Mucosa of rectum (tissue), 2 donors: ENCODE measurements around the gene ITPR1.
"Not testable (repeated sequence)": the region's sequence is repeated elsewhere in the genome, so short reads cannot be mapped to it uniquely, and the experiment has no call there.

Experiments
- H3K27ac ChIP-seq, 2 donors: one replicate each; pipeline ENCODE4 v1.7.0; 2013; ENCODE audit warnings: inconsistent platforms in 2 of 2, low read depth in 2 of 2, low read length in 2 of 2
- H3K27me3 ChIP-seq, 2 donors: one replicate each; pipeline ENCODE4 v1.7.0; 2013; ENCODE audit warnings: low read length in 2 of 2; ENCODE audit not compliant: control insufficient read depth in 2 of 2, insufficient read depth in 2 of 2
- H3K36me3 ChIP-seq, 2 donors: one replicate each; pipeline ENCODE4 v1.7.0; 2013; ENCODE audit warnings: low read length in 2 of 2; ENCODE audit not compliant: control insufficient read depth in 2 of 2, insufficient read depth in 2 of 2
- H3K4me1 ChIP-seq, 2 donors: one replicate each; pipeline ENCODE4 v1.7.0; 2013; ENCODE audit warnings: low read length in 2 of 2, mild to moderate bottlenecking in 1 of 2; ENCODE audit not compliant: control insufficient read depth in 2 of 2, insufficient read depth in 2 of 2
- H3K4me3 ChIP-seq, 2 donors: one replicate each; pipeline ENCODE4 v1.7.0; 2013; ENCODE audit warnings: low read length in 2 of 2
- H3K9ac ChIP-seq, 2 donors: one replicate each; pipeline ENCODE4 v1.7.0; 2013; ENCODE audit warnings: low read length in 2 of 2, low read depth in 1 of 2, mild to moderate bottlenecking in 1 of 2
- H3K9me3 ChIP-seq, 2 donors: one replicate each; pipeline ENCODE4 v1.7.0; 2013; ENCODE audit warnings: low read length in 2 of 2; ENCODE audit not compliant: control insufficient read depth in 2 of 2
- donor health status: healthy.
- donor health status: Normal muscosa, but diverticular disease.

The ITPR1 gene

DNA sequence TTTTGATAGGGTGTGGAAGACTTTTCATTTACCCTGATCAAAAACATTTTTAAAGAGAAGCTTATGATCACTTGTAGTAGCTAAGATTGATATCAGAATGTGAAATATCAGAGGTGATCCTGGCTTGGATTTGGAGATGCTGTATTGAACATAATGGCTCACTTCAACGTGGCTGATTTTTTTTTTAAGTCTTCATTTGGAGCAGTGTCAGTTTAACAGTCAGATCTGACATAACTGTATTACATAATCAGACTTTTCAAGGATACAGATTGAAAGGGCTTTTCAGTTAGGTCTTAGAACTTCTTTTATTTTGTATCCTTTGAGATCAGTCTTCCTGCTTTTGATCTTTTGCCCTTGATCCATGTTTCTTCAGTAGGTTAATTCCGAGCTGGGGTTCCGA is 98.5 kb downstream of the ITPR1 start:
- H3K27ac ChIP-seq = no peak overlapping the region
- H3K9ac ChIP-seq = no peak overlapping the region
- H3K27me3 ChIP-seq = no peaks in the 10 kb centered on the region
- peaks cover 0 to 3% of the 10 kb centered on the region in 2 donors for H3K4me1 ChIP-seq
- H3K9me3 ChIP-seq = no peaks in the 10 kb centered on the region
- no peak overlapping the region for H3K4me3 ChIP-seq
- H3K36me3 ChIP-seq = no peaks in the 10 kb centered on the region

DNA sequence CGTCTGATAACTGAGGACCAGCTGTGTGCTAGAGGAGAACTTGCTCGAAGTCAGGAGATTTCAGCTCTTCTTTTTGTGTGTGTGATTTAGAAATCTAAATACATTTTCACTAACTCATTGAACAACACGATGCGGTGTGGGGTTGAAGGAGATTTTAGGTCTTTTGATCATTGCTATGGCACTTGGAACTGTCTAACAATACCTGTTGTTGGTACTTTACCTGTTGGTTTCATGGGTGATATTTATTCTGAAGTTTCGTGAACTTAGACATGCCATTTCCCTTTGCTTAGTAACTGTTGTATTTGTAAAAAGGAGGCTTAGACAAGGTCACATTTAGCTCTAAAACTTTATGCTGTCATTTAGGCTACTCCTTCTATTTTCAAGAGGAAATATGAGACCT is 99.9 kb downstream of the ITPR1 start:
- no peak overlapping the region for H3K4me3 ChIP-seq
- H3K27me3 ChIP-seq = no peaks in the 10 kb centered on the region
- H3K4me1 ChIP-seq = peaks cover 0 to 3% of the 10 kb centered on the region in 2 donors
- H3K9ac ChIP-seq = no peak overlapping the region
- no peak overlapping the region for H3K27ac ChIP-seq
- no peaks in the 10 kb centered on the region for H3K9me3 ChIP-seq
- no peaks in the 10 kb centered on the region for H3K36me3 ChIP-seq

DNA sequence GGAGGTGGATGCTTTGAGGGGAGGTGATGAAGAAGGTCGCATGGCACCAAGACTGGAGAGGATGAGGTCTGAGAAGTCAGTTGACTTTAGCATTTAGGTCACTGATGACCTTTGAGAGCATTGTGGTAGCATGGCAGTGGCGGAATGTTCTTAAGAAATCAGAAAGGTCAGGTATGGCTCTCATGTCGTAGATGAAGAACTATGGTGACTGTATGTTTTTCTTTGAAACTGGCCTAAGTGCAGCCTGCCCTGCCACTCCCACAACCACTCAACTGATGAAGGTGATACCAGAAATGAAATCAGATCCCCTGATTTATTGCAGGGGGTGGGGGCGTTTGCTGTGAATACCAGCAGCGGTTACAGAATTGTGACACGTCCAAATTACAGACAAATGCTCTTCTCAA is 102.6 kb downstream of the ITPR1 start:
- H3K4me3 ChIP-seq = no peak overlapping the region
- no peaks in the 10 kb centered on the region for H3K27me3 ChIP-seq
- no peaks in the 10 kb centered on the region for H3K4me1 ChIP-seq
- H3K9me3 ChIP-seq = no peaks in the 10 kb centered on the region
- H3K9ac ChIP-seq = no peak overlapping the region
- H3K27ac ChIP-seq = no peak overlapping the region
- H3K36me3 ChIP-seq = no peaks in the 10 kb centered on the region

DNA sequence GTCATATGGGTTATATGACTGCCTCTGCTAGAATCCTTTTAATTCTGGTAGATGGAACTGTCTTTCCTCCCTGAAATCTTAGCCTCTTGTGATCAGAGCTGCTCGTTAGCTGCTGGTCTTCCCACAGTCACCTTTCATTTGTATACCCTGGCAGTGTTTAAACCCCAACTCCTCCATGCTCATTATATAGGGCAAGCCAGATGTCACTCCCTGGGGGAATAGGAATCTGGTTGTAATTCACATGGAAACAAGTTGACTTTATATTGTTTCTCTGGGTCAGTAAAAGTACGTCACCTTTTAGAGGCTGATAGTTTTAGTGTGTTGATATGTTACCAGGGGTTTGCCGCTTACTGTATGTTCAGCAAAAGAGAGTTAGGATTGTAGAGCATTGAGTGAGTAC is 103.5 kb downstream of the ITPR1 start:
- H3K9ac ChIP-seq = no peak overlapping the region
- H3K27ac ChIP-seq = no peak overlapping the region
- no peak overlapping the region for H3K4me3 ChIP-seq
- no peaks in the 10 kb centered on the region for H3K36me3 ChIP-seq
- no peaks in the 10 kb centered on the region for H3K4me1 ChIP-seq
- no peaks in the 10 kb centered on the region for H3K27me3 ChIP-seq
- H3K9me3 ChIP-seq = no peaks in the 10 kb centered on the region

DNA sequence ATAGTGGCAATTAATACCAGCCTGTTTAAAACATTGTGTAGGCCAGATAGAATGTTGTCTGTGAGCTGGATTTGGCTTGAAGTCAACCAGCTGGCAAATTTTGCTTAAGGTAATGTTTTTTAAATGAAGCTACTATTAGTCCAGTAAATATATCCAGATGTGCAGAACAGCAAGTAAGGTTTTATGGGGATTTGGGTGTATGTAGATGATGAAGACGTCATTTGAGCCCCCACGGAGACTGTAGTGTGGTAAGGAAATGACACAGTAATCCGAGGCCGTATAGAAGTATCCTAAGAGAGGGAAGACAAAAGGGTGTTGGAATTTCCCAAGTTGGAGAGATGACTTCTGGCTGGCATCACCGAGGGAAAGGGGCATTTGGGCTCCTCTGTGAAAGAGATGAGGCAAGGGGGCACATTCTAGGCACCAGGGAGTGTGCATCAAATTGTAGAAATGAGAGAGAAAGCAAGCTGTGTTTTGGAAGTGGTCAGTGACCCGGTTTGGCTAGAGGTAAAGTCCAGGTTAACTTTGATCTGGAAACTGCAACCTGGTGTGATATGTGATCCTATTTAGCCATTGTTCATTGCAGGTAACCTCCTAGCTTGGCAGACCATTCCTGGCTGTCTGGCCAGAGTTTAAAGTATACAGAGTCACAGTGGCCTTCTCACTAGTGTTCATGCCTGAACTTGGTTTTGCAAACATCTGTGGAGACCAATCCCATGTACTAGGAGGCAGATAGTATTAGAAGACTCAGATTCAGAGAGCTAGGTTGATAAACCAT is 104.2 kb downstream of the ITPR1 start:
- Histone ChIP-seq H3K4me3 (no peak overlapping the region), H3K36me3 (no peaks in the 10 kb centered on the region), H3K4me1 (no peaks in the 10 kb centered on the region), H3K27me3 (no peaks in the 10 kb centered on the region), H3K9me3 (no peaks in the 10 kb centered on the region), H3K9ac (no peak overlapping the region), H3K27ac (no peak overlapping the region)

DNA sequence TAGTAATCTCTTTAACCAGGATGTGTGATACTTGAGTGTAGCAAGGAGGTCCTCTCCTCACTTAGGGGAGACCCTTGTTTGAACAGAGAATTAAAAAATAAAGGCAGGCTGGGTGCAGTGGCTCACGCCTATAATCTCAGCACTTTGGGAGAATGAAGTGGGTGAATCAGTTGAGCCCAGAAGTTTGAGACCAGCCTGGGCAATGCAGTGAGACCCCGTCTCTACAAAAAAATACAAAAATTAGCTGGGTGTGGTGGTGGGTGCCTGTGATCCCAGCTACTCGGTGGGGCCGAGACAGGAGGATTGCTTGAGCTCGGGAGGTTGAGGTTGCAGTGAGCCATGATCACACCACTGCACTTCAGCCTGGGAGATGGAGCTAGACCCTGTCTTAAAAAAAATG is 105.1 kb downstream of the ITPR1 start:
- not testable (repeated sequence) for H3K27me3 ChIP-seq, H3K4me1 ChIP-seq, H3K27ac ChIP-seq, H3K36me3 ChIP-seq, H3K4me3 ChIP-seq, H3K9me3 ChIP-seq, H3K9ac ChIP-seq

DNA sequence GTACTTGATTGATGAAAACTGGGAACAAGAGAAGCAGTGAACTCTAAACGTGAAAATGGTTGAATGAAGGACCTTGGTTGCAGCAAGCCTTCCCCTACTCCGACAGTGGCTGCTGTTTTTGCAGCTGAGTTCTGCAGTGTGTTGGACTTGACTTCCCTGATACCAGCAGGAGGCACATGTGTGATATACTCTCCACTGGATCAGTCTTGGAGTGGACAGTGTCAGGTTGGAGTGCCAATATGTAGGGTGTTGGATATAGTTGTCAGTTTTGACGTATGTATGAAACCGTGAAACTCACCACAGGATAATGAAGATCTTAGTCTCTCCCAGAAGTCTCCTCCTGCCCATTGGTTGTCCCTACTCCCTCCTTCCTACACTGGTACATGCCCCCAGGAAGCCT is 106.5 kb downstream of the ITPR1 start:
- Histone ChIP-seq H3K9me3 (no peaks in the 10 kb centered on the region), H3K27ac (no peak overlapping the region), H3K4me3 (no peak overlapping the region), H3K4me1 (no peaks in the 10 kb centered on the region), H3K27me3 (no peaks in the 10 kb centered on the region), H3K9ac (no peak overlapping the region), H3K36me3 (no peaks in the 10 kb centered on the region)

DNA sequence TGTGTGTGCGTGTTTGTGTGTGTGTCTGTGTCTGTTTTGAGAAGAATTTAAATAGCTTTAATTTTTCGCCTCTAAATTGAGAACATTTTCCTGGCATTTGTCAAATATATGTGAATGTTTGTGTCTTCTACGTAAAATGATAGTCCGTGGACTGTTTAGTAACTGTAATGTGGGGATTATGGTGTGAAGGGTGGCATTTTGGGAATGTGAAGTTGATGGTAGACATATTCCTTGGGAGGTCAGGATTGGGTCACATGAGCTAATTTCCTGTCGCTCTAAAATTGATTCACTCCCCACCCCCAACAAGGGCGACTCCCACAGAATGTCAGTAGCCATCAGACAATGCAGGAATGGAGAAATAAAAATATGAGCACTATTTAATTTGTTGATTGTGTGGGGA is 107.3 kb downstream of the ITPR1 start:
- Histone ChIP-seq H3K9me3 (no peaks in the 10 kb centered on the region), H3K27me3 (no peaks in the 10 kb centered on the region), H3K36me3 (no peaks in the 10 kb centered on the region), H3K27ac (no peak overlapping the region), H3K4me3 (no peak overlapping the region), H3K9ac (no peak overlapping the region), H3K4me1 (no peaks in the 10 kb centered on the region)

DNA sequence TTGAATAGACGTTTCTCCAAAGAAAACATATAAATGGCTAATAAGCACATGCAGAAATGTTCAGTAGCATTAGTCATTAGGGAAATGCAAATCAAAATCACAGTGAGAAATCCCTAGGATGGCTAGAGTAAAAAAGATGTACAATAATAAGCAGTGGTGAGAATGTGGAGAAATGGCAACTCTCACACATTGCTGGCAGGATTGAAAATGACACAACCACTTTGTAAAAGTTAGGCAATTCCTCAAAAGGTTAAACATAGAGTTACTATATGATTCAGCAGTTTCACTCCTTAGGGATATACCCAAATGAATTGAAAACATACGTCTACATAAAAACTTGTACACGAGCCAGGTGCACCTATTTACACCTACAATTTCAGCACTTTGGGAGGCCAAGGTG is 108.7 kb downstream of the ITPR1 start:
- H3K9me3 ChIP-seq = no peaks in the 10 kb centered on the region
- H3K4me1 ChIP-seq = no peaks in the 10 kb centered on the region
- H3K4me3 ChIP-seq = no peak overlapping the region
- no peak overlapping the region for H3K27ac ChIP-seq
- no peak overlapping the region for H3K9ac ChIP-seq
- no peaks in the 10 kb centered on the region for H3K36me3 ChIP-seq
- H3K27me3 ChIP-seq = no peaks in the 10 kb centered on the region

DNA sequence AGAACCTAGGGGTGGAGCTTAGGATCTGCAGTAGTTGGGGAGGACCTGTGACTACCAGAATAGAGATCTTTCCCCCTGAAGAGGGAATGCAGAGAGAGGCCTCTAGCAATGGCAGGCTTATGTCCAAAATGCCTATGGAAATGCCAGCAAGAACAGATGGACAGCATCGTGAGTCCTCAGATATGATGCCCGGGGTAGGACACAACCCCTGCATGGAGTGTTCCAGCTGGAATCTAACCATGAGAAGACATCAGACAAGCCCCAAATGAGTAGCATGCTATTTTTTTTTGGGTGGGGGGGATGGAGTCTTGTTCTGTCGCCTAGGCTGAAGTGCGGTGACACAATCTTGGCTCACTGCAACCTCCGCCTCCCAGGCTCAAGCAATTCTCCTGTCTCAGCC is 111.5 kb downstream of the ITPR1 start:
- H3K9me3 ChIP-seq = no peaks in the 10 kb centered on the region
- H3K9ac ChIP-seq = no peak overlapping the region
- no peak overlapping the region for H3K27ac ChIP-seq
- no peaks in the 10 kb centered on the region for H3K27me3 ChIP-seq
- H3K4me3 ChIP-seq = no peak overlapping the region
- no peaks in the 10 kb centered on the region for H3K4me1 ChIP-seq
- no peaks in the 10 kb centered on the region for H3K36me3 ChIP-seq

DNA sequence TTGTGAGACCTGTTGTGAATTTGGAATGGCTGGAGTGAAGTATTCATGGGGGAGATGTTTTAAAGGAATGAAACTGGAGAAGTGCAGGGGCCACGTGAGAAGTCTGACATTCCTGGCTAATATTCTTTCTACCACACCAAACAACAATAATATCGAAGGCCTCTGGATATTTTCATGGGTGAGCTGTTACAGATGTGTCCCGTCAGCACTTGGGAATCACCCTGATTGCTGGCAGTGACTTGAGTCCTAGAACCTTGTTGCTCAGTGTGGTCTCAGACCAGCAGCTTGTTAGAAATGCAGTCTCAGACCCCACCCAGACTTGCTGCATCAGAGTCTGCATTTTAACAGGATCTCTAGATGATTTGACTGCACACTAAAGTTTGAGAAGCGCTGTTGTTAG is 113.8 kb downstream of the ITPR1 start:
- no peak overlapping the region for H3K4me3 ChIP-seq
- H3K27ac ChIP-seq = no peak overlapping the region
- H3K27me3 ChIP-seq = no peaks in the 10 kb centered on the region
- H3K9ac ChIP-seq = no peak overlapping the region
- no peaks in the 10 kb centered on the region for H3K36me3 ChIP-seq
- no peaks in the 10 kb centered on the region for H3K4me1 ChIP-seq
- H3K9me3 ChIP-seq = no peaks in the 10 kb centered on the region
